ENCODE results near the gene PIPOX.

The PIPOX gene

GRCh38 chr17:29005936-29006511 lies 36.9 kb upstream of the PIPOX start, which contains the start of gene SEZ6:
SEZ6 (minus strand) TSS chr17:29006033; CDS start chr17:29005869, 164 bp downstream.
- peak in 2 of 3 donors; percentile 3 to 6 for DNase-seq

GRCh38 chr17:29007456-29007855 lies 35.5 kb upstream of the PIPOX start:
- H3K4me1 ChIP-seq (ENCODE audit: control insufficient read depth, insufficient read depth, low read length, poor library complexity, severe bottlenecking), result no peaks in the 10 kb centered on the region
- no peak overlapping the region for H3K4me3 ChIP-seq (ENCODE audit: insufficient read depth, low read depth, low read length, poor library complexity, severe bottlenecking)
- peaks cover 26% of the 10 kb centered on the region for H3K27me3 ChIP-seq (replicated peaks; ENCODE audit: control insufficient read depth, insufficient read depth, low read length, poor library complexity, severe bottlenecking)

More at GRCh38 chr17:29005936-29006511, 36.9 kb upstream of the PIPOX start, which contains the start of gene SEZ6:
- H3K27me3 ChIP-seq (replicated peaks; ENCODE audit: control insufficient read depth, insufficient read depth, low read length, poor library complexity, severe bottlenecking), result peaks cover 26% of the 10 kb centered on the region
- H3K4me1 ChIP-seq (ENCODE audit: control insufficient read depth, insufficient read depth, low read length, poor library complexity, severe bottlenecking), result no peaks in the 10 kb centered on the region
- H3K4me3 ChIP-seq (ENCODE audit: insufficient read depth, low read depth, low read length, poor library complexity, severe bottlenecking), result no peak within 1 kb of the TSS
- no peak within 1 kb of the TSS for H3K27ac ChIP-seq (ENCODE audit: insufficient read depth, low read length, poor library complexity, severe bottlenecking)
- H3K9me3 ChIP-seq (ENCODE audit: control insufficient read depth, low read length), result no peaks in the 10 kb centered on the region
- H3K36me3 ChIP-seq (ENCODE audit: control insufficient read depth, insufficient read depth, low read length), result no peaks in the 10 kb centered on the region

GRCh38 chr17:29007860-29008455 lies 35.0 kb upstream of the PIPOX start:
- H3K27me3 ChIP-seq (replicated peaks; ENCODE audit: control insufficient read depth, insufficient read depth, low read length, poor library complexity, severe bottlenecking), result peaks cover 26% of the 10 kb centered on the region
- H3K4me1 ChIP-seq (ENCODE audit: control insufficient read depth, insufficient read depth, low read length, poor library complexity, severe bottlenecking), result no peaks in the 10 kb centered on the region
- H3K4me3 ChIP-seq (ENCODE audit: insufficient read depth, low read depth, low read length, poor library complexity, severe bottlenecking), result no peak overlapping the region
- DNase-seq, result no peak
- no peak overlapping the region for H3K27ac ChIP-seq (ENCODE audit: insufficient read depth, low read length, poor library complexity, severe bottlenecking)
- H3K36me3 ChIP-seq (ENCODE audit: control insufficient read depth, insufficient read depth, low read length), result no peaks in the 10 kb centered on the region
- no peaks in the 10 kb centered on the region for H3K9me3 ChIP-seq (ENCODE audit: control insufficient read depth, low read length)

More at GRCh38 chr17:29007456-29007855, 35.5 kb upstream of the PIPOX start:
- H3K27ac ChIP-seq (ENCODE audit: insufficient read depth, low read length, poor library complexity, severe bottlenecking), result no peak overlapping the region
- no peaks in the 10 kb centered on the region for H3K36me3 ChIP-seq (ENCODE audit: control insufficient read depth, insufficient read depth, low read length)
- DNase-seq, result no peak
- no peaks in the 10 kb centered on the region for H3K9me3 ChIP-seq (ENCODE audit: control insufficient read depth, low read length)

GRCh38 chr17:29008591-29008990 lies 34.4 kb upstream of the PIPOX start:
- no peaks in the 10 kb centered on the region for H3K36me3 ChIP-seq (ENCODE audit: control insufficient read depth, insufficient read depth, low read length)
- H3K27me3 ChIP-seq (replicated peaks; ENCODE audit: control insufficient read depth, insufficient read depth, low read length, poor library complexity, severe bottlenecking), result peaks cover 26% of the 10 kb centered on the region

GRCh38 chr17:29010129-29010528 lies 32.8 kb upstream of the PIPOX start:
- no peak for DNase-seq
- H3K4me1 ChIP-seq (ENCODE audit: control insufficient read depth, insufficient read depth, low read length, poor library complexity, severe bottlenecking), result no peaks in the 10 kb centered on the region
- no peaks in the 10 kb centered on the region for H3K9me3 ChIP-seq (ENCODE audit: control insufficient read depth, low read length)
- H3K27me3 ChIP-seq (replicated peaks; ENCODE audit: control insufficient read depth, insufficient read depth, low read length, poor library complexity, severe bottlenecking), result peaks cover 18% of the 10 kb centered on the region
- no peaks in the 10 kb centered on the region for H3K36me3 ChIP-seq (ENCODE audit: control insufficient read depth, insufficient read depth, low read length)
- H3K4me3 ChIP-seq (ENCODE audit: insufficient read depth, low read depth, low read length, poor library complexity, severe bottlenecking), result no peak overlapping the region
- no peak overlapping the region for H3K27ac ChIP-seq (ENCODE audit: insufficient read depth, low read length, poor library complexity, severe bottlenecking)

More at GRCh38 chr17:29008591-29008990, 34.4 kb upstream of the PIPOX start:
- DNase-seq, result no peak
- H3K4me1 ChIP-seq (ENCODE audit: control insufficient read depth, insufficient read depth, low read length, poor library complexity, severe bottlenecking), result no peaks in the 10 kb centered on the region
- H3K4me3 ChIP-seq (ENCODE audit: insufficient read depth, low read depth, low read length, poor library complexity, severe bottlenecking), result no peak overlapping the region
- H3K27ac ChIP-seq (ENCODE audit: insufficient read depth, low read length, poor library complexity, severe bottlenecking), result no peak overlapping the region
- H3K9me3 ChIP-seq (ENCODE audit: control insufficient read depth, low read length), result no peaks in the 10 kb centered on the region

- Histone ChIP-seq H3K27me3 (replicated peaks; ENCODE audit: control insufficient read depth, insufficient read depth, low read length, poor library complexity, severe bottlenecking) (peaks cover 15% of the 10 kb centered on the region), H3K4me3 (ENCODE audit: insufficient read depth, low read depth, low read length, poor library complexity, severe bottlenecking) (no peak overlapping the region), H3K4me1 (ENCODE audit: control insufficient read depth, insufficient read depth, low read length, poor library complexity, severe bottlenecking) (no peaks in the 10 kb centered on the region), H3K9me3 (ENCODE audit: control insufficient read depth, low read length) (no peaks in the 10 kb centered on the region), H3K36me3 (ENCODE audit: control insufficient read depth, insufficient read depth, low read length) (no peaks in the 10 kb centered on the region), H3K27ac (ENCODE audit: insufficient read depth, low read length, poor library complexity, severe bottlenecking) (no peak overlapping the region)
- DNase-seq, result no peak
These were observed 32.4 kb upstream of the PIPOX start for GRCh38 chr17:29010586-29010985.

GRCh38 chr17:29012535-29012934 lies 30.4 kb upstream of the PIPOX start:
- no peaks in the 10 kb centered on the region for H3K36me3 ChIP-seq (ENCODE audit: control insufficient read depth, insufficient read depth, low read length)
- no peak overlapping the region for H3K27ac ChIP-seq (ENCODE audit: insufficient read depth, low read length, poor library complexity, severe bottlenecking)
- no peak overlapping the region for H3K4me3 ChIP-seq (ENCODE audit: insufficient read depth, low read depth, low read length, poor library complexity, severe bottlenecking)
- DNase-seq, result no peak
- H3K4me1 ChIP-seq (ENCODE audit: control insufficient read depth, insufficient read depth, low read length, poor library complexity, severe bottlenecking), result no peaks in the 10 kb centered on the region
- peaks cover under 1% of the 10 kb centered on the region for H3K27me3 ChIP-seq (replicated peaks; ENCODE audit: control insufficient read depth, insufficient read depth, low read length, poor library complexity, severe bottlenecking)
- H3K9me3 ChIP-seq (ENCODE audit: control insufficient read depth, low read length), result no peaks in the 10 kb centered on the region

GRCh38 chr17:29014716-29015115 lies 28.2 kb upstream of the PIPOX start:
- H3K4me1 ChIP-seq (ENCODE audit: control insufficient read depth, insufficient read depth, low read length, poor library complexity, severe bottlenecking), result peaks cover 2% of the 10 kb centered on the region
- no peak overlapping the region for H3K4me3 ChIP-seq (ENCODE audit: insufficient read depth, low read depth, low read length, poor library complexity, severe bottlenecking)
- DNase-seq, result no peak
- no peaks in the 10 kb centered on the region for H3K36me3 ChIP-seq (ENCODE audit: control insufficient read depth, insufficient read depth, low read length)
- H3K27me3 ChIP-seq (replicated peaks; ENCODE audit: control insufficient read depth, insufficient read depth, low read length, poor library complexity, severe bottlenecking), result peaks cover 7% of the 10 kb centered on the region
- no peak overlapping the region for H3K27ac ChIP-seq (ENCODE audit: insufficient read depth, low read length, poor library complexity, severe bottlenecking)
- no peaks in the 10 kb centered on the region for H3K9me3 ChIP-seq (ENCODE audit: control insufficient read depth, low read length)

- Histone ChIP-seq H3K9me3 (ENCODE audit: control insufficient read depth, low read length) (no peaks in the 10 kb centered on the region), H3K36me3 (ENCODE audit: control insufficient read depth, insufficient read depth, low read length) (no peaks in the 10 kb centered on the region), H3K27me3 (replicated peaks; ENCODE audit: control insufficient read depth, insufficient read depth, low read length, poor library complexity, severe bottlenecking) (peaks cover 16% of the 10 kb centered on the region), H3K27ac (ENCODE audit: insufficient read depth, low read length, poor library complexity, severe bottlenecking) (no peak overlapping the region), H3K4me3 (ENCODE audit: insufficient read depth, low read depth, low read length, poor library complexity, severe bottlenecking) (no peak overlapping the region), H3K4me1 (ENCODE audit: control insufficient read depth, insufficient read depth, low read length, poor library complexity, severe bottlenecking) (peaks cover 8% of the 10 kb centered on the region)
- no peak for DNase-seq
These were observed 26.4 kb upstream of the PIPOX start for GRCh38 chr17:29016345-29017210.
